ENCODE data around the gene IER3.

Gene IER3

GRCh38 chr6:30744054-30744805 is at the start of gene IER3:
TSS of gene IER3 (minus strand) at chr6:30744547. CDS start at chr6:30744518, 29 bp downstream.
- DNase-seq: peak; percentile 68

DNA sequence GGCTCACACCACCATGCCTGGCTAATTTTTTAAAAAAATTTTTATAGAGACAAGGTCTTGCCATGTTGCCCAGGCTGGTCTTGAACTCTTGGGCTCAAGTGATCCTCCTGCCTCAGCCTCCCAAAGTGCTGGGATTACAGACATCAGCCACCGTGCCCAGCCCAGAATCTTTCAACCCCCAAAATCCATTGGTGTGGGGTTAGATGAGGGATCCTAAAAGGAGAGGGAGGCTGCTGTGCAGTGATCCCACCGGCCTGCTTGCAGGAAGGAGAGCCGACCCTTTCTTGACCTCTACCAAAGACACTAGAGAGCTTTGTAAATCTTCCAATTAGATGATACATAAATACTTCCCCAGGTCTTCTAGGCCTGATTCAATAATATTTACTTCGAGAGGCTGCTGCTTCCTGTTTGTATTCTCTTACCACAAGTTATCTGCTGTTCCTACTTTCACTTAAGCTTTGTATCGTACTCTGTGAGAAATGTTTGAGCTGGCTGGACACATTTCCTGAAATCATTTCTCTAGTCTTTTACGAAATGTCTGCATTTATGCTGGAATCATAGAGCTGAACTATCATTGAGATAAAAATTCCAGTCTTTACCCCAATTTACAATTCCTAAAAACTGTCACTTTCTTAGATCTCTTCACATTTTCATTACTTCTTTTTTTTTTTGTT is 49.3 kb upstream of the IER3 start:
- no peak for DNase-seq

DNA sequence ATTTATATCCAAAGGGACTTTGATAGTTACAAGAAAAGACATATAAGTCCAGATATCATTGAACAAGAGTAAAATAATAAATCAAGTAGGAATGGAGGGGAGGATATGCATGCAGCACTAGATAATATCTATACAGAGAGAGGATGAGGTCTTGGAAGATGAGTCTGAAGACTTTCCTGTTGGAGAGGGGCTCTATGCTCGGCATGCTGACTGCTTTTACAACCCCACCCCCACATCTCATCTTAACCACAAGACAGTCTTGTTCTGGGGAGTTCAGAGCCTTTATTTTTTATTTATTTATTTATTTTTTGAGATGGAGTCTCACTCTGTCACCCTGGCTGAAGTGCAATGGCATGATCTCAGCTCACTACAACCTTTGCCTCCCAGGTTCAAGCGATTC is 48.4 kb upstream of the IER3 start:
- no peak for DNase-seq

DNA sequence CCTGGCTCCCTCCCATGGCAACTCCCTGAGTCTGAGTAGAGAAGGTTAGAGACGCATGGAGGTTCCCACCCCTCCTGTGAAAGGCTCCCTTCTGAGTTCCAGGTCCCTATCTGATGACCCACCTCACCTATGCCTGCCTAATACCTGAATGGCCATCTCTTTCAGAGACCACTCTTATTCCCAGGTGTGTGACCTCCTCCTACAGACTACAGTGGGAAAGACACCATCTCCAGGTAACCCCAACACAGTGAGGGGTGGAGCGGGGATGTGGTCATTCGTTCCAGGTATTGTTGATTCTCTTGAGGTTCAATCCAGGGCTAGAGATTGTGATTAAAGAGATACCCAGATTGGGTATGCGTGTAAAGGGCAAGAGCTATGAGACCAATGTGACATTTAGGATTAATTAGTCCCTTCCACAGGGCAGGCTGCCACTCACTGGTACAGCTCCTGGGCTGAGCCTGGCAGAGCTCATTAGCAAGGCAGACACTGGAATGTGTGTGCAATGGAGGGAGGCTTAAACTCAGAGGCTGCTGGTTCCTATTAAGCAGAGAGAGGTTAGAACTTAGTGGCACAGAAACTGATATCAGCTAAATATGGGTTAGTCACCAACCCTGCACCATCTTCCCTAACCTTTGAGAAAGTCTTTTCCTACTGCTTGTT is 46.5 kb upstream of the IER3 start:
- no peak for DNase-seq

GRCh38 chr6:30789606-30790005 is 45.3 kb upstream of the IER3 start:
- no peak for DNase-seq

DNA sequence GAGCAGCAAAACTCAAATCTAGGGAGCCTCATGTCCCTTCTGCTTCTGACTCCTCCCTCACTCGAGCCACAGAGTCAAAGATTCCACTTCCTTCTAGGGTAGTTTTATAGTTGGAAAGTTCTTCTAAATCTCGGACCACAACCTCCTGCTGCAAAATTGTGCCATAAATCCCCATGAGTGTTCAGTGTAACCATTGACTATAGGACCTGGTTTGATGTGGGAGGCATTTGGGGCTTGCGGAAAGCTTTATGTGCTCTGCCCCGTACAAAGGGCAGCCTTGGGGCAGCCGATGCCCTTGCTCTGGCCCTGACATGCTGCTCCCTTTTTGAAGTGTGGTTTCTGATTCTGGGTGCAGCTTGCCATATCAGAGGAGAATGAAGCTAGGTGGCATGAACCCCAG is 43.6 kb upstream of the IER3 start:
- no peak for DNase-seq

GRCh38 chr6:30782425-30783014 is 38.2 kb upstream of the IER3 start:
- DNase-seq: no peak

DNA sequence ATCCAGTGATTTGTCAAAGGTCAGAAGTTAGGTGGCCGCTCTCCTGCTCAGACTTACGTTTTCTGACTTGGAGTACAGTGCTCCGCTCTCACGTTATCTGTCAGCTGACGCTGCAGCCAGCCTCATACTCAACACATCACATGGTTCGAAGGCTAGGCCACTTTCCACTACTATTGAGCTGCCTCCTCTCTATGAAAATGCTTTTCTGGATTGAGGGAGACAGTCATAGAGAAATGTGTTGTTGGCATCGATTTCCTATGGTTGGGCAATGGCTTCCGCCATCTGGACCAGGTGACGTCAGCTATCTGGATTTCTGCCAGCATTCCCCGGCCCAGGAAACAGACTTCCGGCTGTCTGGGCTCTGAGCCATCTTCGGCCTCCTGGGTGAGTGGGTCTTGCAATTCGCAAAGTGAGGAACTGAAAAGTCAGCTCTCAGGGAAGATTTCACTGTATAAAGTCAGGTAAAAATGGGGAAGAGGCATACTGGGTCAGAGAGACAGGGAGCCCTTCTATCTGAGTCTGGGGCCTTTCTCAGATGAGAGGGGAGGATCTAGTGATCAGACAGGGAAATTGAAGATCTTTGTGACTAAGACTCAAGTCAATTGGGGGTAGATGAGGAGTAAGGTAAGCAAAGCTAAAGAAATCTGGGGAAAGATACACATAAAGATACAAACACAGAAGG is 37.5 kb upstream of the IER3 start:
- DNase-seq: peak; percentile 91

DNA sequence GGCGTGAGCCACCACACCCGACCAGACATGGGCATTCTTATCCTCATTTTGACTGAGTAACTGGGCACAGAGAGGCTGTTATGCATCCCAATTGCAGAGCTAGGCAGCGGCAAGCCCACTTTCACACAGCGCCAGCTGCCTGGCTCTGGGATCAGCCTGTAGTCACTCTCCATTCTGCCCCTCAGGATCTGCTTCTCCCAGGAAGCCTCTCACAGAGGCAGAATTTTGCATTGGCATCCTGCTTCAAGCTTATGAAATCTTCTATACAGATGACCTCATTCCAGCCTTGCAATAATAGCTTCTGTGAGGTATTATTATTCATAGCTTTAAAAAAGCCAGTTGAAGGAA is 37.0 kb upstream of the IER3 start:
- DNase-seq: peak; percentile 53

GRCh38 chr6:30780642-30780920 is 36.2 kb upstream of the IER3 start:
- DNase-seq: no peak

GRCh38 chr6:30779850-30780641 is 35.7 kb upstream of the IER3 start:
- DNase-seq: no peak

DNA sequence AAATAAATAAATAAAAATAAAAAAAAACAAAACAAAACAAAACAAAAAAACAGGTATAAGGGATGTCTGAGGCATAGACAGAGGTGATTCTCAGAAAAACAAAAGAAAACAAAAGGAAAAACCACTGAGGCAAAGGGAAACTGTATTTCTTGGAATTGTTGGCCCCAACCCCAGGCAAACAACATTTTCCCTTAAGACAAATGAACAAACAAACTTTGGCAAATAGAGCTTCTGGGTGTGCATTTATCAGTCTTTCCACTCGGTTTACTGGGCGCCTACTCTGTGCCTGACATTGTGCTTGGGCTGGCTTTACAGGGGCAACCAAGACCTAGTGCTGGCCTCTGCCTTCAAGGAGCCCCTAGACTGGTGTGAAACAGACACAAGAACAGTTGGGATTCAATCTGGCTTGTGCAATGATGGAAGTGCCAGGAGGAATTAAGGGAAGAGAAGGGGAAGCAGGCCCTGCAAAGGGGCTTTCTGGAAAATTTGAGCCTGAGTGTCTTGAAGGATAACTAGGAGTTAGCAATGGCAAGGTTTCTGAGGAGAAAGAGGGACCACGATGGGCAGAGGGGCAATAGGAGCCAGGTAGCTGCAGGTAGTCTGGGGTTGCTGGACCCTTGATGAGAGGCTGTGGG is 33.8 kb upstream of the IER3 start:
- DNase-seq: no peak

- no peak for DNase-seq
Observed at GRCh38 chr6:30777155-30777485, 32.8 kb upstream of the IER3 start.

DNA sequence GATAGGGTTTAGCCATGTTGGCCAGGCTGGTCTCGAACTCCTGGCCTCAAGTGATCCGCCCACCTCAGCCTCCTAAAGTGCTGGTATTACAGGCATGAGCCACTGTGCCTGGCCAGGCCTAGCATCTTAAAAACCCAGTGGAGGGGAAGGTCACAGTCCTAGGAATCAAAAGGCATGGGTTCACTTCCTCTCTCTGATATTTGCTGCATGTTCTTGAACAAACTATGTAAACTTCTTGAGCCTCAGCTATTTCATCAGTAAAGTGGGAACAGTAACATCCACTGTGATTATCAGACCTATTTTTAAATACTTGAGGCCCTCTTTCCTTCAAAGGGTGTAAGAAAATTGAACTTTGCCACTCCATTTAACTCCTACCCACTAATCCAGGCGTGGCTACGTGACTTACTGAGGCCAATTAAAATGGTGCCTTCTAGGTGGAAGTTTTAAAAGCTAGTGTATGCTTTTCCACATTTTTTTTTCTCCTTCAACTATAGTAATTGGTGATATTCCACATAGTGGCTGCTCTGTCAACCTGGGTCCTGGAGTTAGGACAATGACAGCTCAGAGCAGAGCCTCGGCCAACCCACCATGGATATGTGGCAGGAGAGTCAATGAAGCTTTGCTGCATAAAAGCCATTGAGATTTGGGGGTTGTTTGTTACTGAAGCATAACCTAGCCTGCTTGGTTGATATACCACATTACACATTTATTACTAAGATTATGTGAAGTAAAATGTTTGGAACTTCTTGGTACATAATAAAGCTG is 32.2 kb upstream of the IER3 start:
- no peak for DNase-seq

DNA sequence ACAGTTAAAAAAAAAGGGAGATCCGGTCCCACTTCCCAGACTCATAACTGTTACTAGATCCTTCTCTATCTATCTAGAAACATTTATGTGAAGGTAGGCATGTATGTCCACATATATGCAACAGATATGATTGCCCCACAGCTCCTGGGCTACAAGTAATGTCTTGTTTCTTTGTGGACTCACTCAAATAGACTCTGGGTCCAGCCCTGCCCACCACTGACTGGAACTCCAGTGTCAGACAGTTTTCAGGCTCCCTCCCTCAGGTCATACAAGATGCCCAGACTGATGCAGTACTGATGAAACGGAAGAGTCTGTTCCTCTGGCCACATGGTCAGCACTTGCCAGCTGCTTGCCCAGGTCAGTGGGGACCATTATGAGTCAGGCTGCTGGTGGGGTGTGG is 30.8 kb upstream of the IER3 start:
- DNase-seq: no peak

DNA sequence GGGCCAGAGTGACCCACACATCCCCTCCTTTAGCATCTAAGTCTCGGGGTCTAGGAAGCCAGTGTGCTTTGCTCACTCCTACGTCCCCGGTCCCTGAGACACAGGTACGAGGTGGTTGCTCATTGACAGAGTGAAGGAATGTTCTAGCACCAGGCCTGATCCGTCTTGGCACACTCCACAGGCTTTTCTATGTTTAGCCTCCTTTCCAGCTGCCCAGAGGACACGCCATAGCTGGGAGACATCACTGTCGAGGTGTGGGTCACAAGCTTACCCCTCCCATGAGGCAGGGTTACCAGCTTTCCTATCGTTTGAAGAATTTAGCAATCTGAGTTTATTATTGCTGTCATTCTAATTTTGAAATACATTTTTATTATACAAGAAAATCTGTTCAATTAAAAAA is 30.4 kb upstream of the IER3 start:
- DNase-seq: no peak

- no peak for DNase-seq
Observed at GRCh38 chr6:30770592-30770991, 26.2 kb upstream of the IER3 start.

DNA sequence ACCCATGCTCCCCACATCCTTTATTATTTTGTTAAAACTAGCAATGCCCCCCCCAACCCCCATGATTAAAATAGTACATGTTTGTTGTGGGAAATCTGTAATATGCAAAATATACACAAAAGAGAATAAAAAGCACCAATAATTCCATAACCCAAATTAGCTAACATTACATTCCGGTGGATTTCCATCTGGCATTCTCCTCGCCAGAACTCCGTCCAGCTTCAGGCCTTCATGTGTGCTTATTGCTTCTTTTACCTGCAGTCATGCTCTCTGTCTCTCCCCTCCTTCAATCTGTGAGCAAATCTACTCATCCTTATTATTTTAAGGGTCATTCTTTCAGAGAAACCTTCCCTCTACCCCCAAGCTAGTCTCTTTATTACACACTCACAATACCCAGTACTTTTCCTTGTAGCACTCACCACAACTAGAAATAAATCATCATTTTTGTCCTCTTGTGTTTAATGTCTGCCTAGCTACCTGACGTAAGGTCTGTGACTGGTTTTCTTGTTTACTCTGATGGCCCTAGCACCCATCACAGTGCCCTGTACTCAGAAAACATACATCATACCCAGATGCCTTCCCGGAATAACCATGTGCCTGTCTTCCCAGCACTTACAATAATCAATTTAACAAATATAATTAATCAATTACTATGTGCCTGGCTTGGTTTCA is 25.6 kb upstream of the IER3 start:
- DNase-seq: no peak

GRCh38 chr6:30769088-30769852 is 24.9 kb upstream of the IER3 start:
- no peak for DNase-seq

GRCh38 chr6:30768634-30769087 is 24.3 kb upstream of the IER3 start:
- DNase-seq: no peak
